IMR-90 (cell line): ENCODE data around the gene MAN2A1. TPM values are rescaled to one million over a fixed set of nuclear protein-coding genes. Genes with fewer than 3 reads are reported as not detected.

Source experiments
- ATAC-seq: fragments of 200-7000 bp; cut with Tn5 transposase; 2 replicates; pipeline ENCODE4 v1.9.1; 2020; ENCODE audit warnings: low read depth, mild to moderate bottlenecking, moderate library complexity
- BruUV-seq: library from RNA; stranded (reverse); fragments of 400-500 nt; replicated peaks from 2 replicates; lab custom pipeline; 2021; lab: Mats Ljungman, UMichigan
- CTCF ChIA-PET: fragments of 300-600 bp; formaldehyde crosslinking; extraction: SDS; loops from one replicate; lab custom pipeline; 2021; ENCODE audit warnings: antibody characterized with exemption; lab: Yijun Ruan, JAX
- POLR2A ChIA-PET: fragments of 300-600 bp; sonication (Branson Sonifier 250); formaldehyde crosslinking; loops from one replicate; lab custom pipeline; 2022; ENCODE audit warnings: antibody characterized with exemption; ENCODE audit not compliant: unreplicated experiment; lab: Charles Lee
- DNase-seq: peaks from one replicate; pipeline ENCODE4 v3.0.0; 2013
- H2AFZ ChIP-seq: replicated peaks from 2 replicates; pipeline ENCODE3; 2013; ENCODE audit warnings: low read length, mild to moderate bottlenecking; ENCODE audit not compliant: poor library complexity
- H2AK5ac ChIP-seq: 2 replicates; pipeline ENCODE4 v1.6.1; 2013; ENCODE audit warnings: low read depth, low read length, inconsistent platforms
- H2AK9ac ChIP-seq: replicated peaks from 2 replicates; pipeline ENCODE3; 2013; ENCODE audit warnings: mild to moderate bottlenecking, low read depth, low read length, moderate library complexity; ENCODE audit not compliant: poor library complexity
- H2BK120ac ChIP-seq: 2 replicates; pipeline ENCODE4 v1.6.1; 2013; ENCODE audit warnings: low read depth, low read length, inconsistent platforms
- H2BK15ac ChIP-seq: 3 replicates; pipeline ENCODE4 v1.6.1; 2013; ENCODE audit warnings: low read depth, low read length, inconsistent platforms
- H2BK20ac ChIP-seq: 2 replicates; pipeline ENCODE4 v1.6.1; 2013; ENCODE audit warnings: low read depth, mild to moderate bottlenecking, inconsistent platforms, low read length, moderate library complexity
- H2BK5ac ChIP-seq: 2 replicates; pipeline ENCODE4 v1.6.1; 2013; ENCODE audit warnings: mild to moderate bottlenecking, low read depth, low read length, inconsistent platforms; ENCODE audit not compliant: poor library complexity, severe bottlenecking
- H3K14ac ChIP-seq: replicated peaks from 2 replicates; pipeline ENCODE4 v1.6.1; 2013; ENCODE audit warnings: low read depth, low read length, inconsistent platforms
- H3K18ac ChIP-seq: 2 replicates; pipeline ENCODE4 v1.6.1; 2013; ENCODE audit warnings: low read depth, low read length, control low read depth
- H3K23ac ChIP-seq: 2 replicates; pipeline ENCODE4 v1.6.1; 2013; ENCODE audit warnings: low read depth, low read length, inconsistent platforms
- H3K27ac ChIP-seq: 2 replicates; pipeline ENCODE4 v1.5.1; 2013; ENCODE audit warnings: mild to moderate bottlenecking, control low read depth, low read length; ENCODE audit not compliant: insufficient read depth
- H3K27me3 ChIP-seq: 2 replicates; pipeline ENCODE4 v1.6.1; 2013; ENCODE audit warnings: low read length; ENCODE audit not compliant: control insufficient read depth, insufficient read depth
- H3K36me3 ChIP-seq: 2 replicates; pipeline ENCODE4 v1.6.1; 2013; ENCODE audit warnings: low read length, mixed read lengths; ENCODE audit not compliant: control insufficient read depth, insufficient read depth
- H3K4ac ChIP-seq: 2 replicates; pipeline ENCODE4 v1.6.1; 2013; ENCODE audit warnings: low read depth, low read length, inconsistent platforms
- H3K4me1 ChIP-seq: 2 replicates; pipeline ENCODE4 v1.6.1; 2013; ENCODE audit warnings: low read length, mixed read lengths; ENCODE audit not compliant: control insufficient read depth, insufficient read depth
- H3K4me2 ChIP-seq: 2 replicates; pipeline ENCODE4 v1.6.1; 2013; ENCODE audit warnings: low read depth, mild to moderate bottlenecking, control low read depth, low read length, moderate library complexity
- H3K4me3 ChIP-seq: 2 replicates; pipeline ENCODE4 v1.5.1; 2013; ENCODE audit warnings: low read depth, mild to moderate bottlenecking, control low read depth, low read length, moderate library complexity; ENCODE audit not compliant: insufficient read depth
- H3K56ac ChIP-seq: 2 replicates; pipeline ENCODE4 v1.6.1; 2013; ENCODE audit warnings: low read length, inconsistent platforms; ENCODE audit not compliant: insufficient read depth; ENCODE audit errors: extremely low read depth
- H3K79me1 ChIP-seq, 2 experiments: 2 replicates each; pipeline ENCODE4 v1.6.1; 2013; ENCODE audit warnings: low read length in 2 of 2, inconsistent platforms in 1 of 2, low read depth in 1 of 2
- H3K9ac ChIP-seq: 2 replicates; pipeline ENCODE4 v1.6.1; 2013; ENCODE audit warnings: low read depth, low read length, control low read depth
- H3K9me1 ChIP-seq: 2 replicates; pipeline ENCODE4 v1.6.1; 2013; ENCODE audit warnings: low read length, inconsistent platforms; ENCODE audit not compliant: insufficient read depth
- H3K9me3 ChIP-seq: 2 replicates; pipeline ENCODE4 v1.6.1; 2013; ENCODE audit warnings: low read length; ENCODE audit not compliant: control insufficient read depth, insufficient read depth
- H4K20me1 ChIP-seq: 2 replicates; pipeline ENCODE4 v1.6.1; 2013; ENCODE audit warnings: low read length, inconsistent platforms; ENCODE audit not compliant: insufficient read depth
- H4K5ac ChIP-seq: 2 replicates; pipeline ENCODE4 v1.6.1; 2013; ENCODE audit warnings: mild to moderate bottlenecking, low read depth, low read length, control low read depth
- H4K8ac ChIP-seq, 2 experiments: 2 replicates each; pipeline ENCODE4 v1.6.1; 2013; ENCODE audit warnings: low read depth in 2 of 2, low read length in 2 of 2, control low read depth in 1 of 2, inconsistent platforms in 1 of 2
- H4K91ac ChIP-seq: 2 replicates; pipeline ENCODE4 v1.6.1; 2013; ENCODE audit warnings: low read depth, low read length, inconsistent platforms; ENCODE audit not compliant: insufficient read depth
- POLR2A ChIP-seq: IDR thresholded peaks from 2 replicates; pipeline ENCODE4 v1.6.1; 2012; ENCODE audit warnings: mild to moderate bottlenecking, low read depth, low read length
- RFX5 ChIP-seq: IDR thresholded peaks from 2 replicates; pipeline ENCODE4 v1.8.0; 2012; ENCODE audit warnings: low read depth, mild to moderate bottlenecking, low read length, moderate library complexity
- SMC3 ChIP-seq: fragments of 150-350 bp; IDR thresholded peaks from 2 replicates; pipeline ENCODE4 v1.6.1; 2016; ENCODE audit warnings: low read depth, mild to moderate bottlenecking, antibody characterized with exemption, low read length, moderate library complexity
- WGBS, 2 experiments: methylation state at CpG; one replicate each; pipeline versions ENCODE4 v1.1.5 to v1.1.7; 2013; ENCODE audit warnings: missing lambda C conversion rate in 2 of 2; ENCODE audit not compliant: insufficient read length in 1 of 2; ENCODE audit errors: extremely low coverage in 2 of 2; 5-methylcytosine and 5-hydroxymethylcytosine counted together
- dilution Hi-C: fragments of 300-500 bp; cut with HindIII; formaldehyde crosslinking; loops from one replicate; pipeline ENCODE4 v1.14.3; 2018; ENCODE audit warnings: low sequenced_read_pairs; ENCODE audit not compliant: unreplicated experiment
- in situ Hi-C: fragments of 300-500 bp; cut with MboI; formaldehyde crosslinking; loops from 3 replicates; pipeline ENCODE4 v1.14.3; 2019; ENCODE audit warnings: low sequenced_read_pairs, inconsistent platforms, mixed read lengths
- intact Hi-C: fragments of 100-400 bp; cut with micrococcal nuclease; formaldehyde crosslinking; loops from 2 replicates; pipeline ENCODE4 v1.10.0; 2022
- polyA plus RNA-seq, 3 experiments: library from polyadenylated mRNA; depleted of rRNA; stranded (reverse); fragments of >200 nt; gene quantifications; 2 replicates each; pipeline ENCODE4 v1.2.3, GENCODE V29; 2012; ENCODE audit warnings: low replicate concordance in 1 of 3
- total RNA-seq: library from RNA; depleted of rRNA; stranded (reverse); fragments of >200 nt; gene quantifications from 2 replicates; pipeline ENCODE4 v1.2.3, GENCODE V29; 2012

Gene MAN2A1
- total and polyA plus RNA-seq, 2 of the 4 experiments (the other 2 are of a cell fraction): 16.4 to 29.6 TPM

GRCh38 chr5:109705596-109705995 is 15.9 kb downstream of the MAN2A1 start:
- H4K5ac ChIP-seq: no peak overlapping the region
- no peak overlapping the region for H2AFZ ChIP-seq
- peaks cover 6% of the 10 kb centered on the region; the same call in 1 of the 2 replicates for H3K9me1 ChIP-seq
- H2BK120ac ChIP-seq: no peak overlapping the region
- CTCF ChIA-PET: interaction anchor here (1.0 kb wide), 1 partner anchor 23 kb away, joined by 3 read pairs; no protein-coding TSS in a partner anchor
- H3K9ac ChIP-seq: no peak overlapping the region
- 100% methylated on average over 1 of the region's 1 CpG; no CpG with 5 or more reads in 1 of the 2 experiments for WGBS, 2 experiments
- no peak overlapping the region for H2BK20ac ChIP-seq
- no peaks in the 10 kb centered on the region for H3K27me3 ChIP-seq
- peak; percentile 69 for DNase-seq
- no peaks in the 10 kb centered on the region for H3K9me3 ChIP-seq
- in situ Hi-C loops (no loop called here), dilution Hi-C loops (no loop called here), intact Hi-C loops (no loop called here)
- TF ChIP-seq POLR2A (no peak), RFX5 (no peak), SMC3 (no peak)
- no peak overlapping the region for H3K4me2 ChIP-seq
- peaks cover 31 to 65% of the 10 kb centered on the region in 2 experiments for H3K79me1 ChIP-seq
- peaks cover 30% of the 10 kb centered on the region for H4K20me1 ChIP-seq
- ATAC-seq: peak; percentile 92
- no peak overlapping the region for H3K4me3 ChIP-seq
- H3K56ac ChIP-seq: no peak overlapping the region
- no peak overlapping the region for H3K27ac ChIP-seq
- H3K23ac ChIP-seq: no peak overlapping the region
- POLR2A ChIA-PET: no interaction called here
- H2AK5ac ChIP-seq: no peak overlapping the region
- H3K4ac ChIP-seq: no peak overlapping the region
- H3K14ac ChIP-seq: no peak overlapping the region
- H4K8ac ChIP-seq: no peak overlapping the region
- no peak overlapping the region for H2BK5ac ChIP-seq
- no peaks in the 10 kb centered on the region for H3K36me3 ChIP-seq
- no peak overlapping the region for H2BK15ac ChIP-seq
- no peak overlapping the region for H2AK9ac ChIP-seq
- peaks cover 3% of the 10 kb centered on the region for H3K4me1 ChIP-seq
- no peak overlapping the region for H3K18ac ChIP-seq
- no TSS peak for BruUV-seq
- no peak overlapping the region for H4K91ac ChIP-seq
